ENCODE results near the gene SLC39A11. TPM values are rescaled to one million over a fixed set of nuclear protein-coding genes. Genes with fewer than 3 reads are reported as not detected.
"Not testable (repeated sequence)": the region's sequence is repeated elsewhere in the genome, so short reads cannot be mapped to it uniquely, and the experiment has no call there.

The SLC39A11 gene
- total RNA-seq, 4 donors from 2014 or later = 45.2 to 59.5 (median 49.2) TPM

GRCh38 chr17:72833128-72833765 is 259.2 kb downstream of the SLC39A11 start:
- Histone ChIP-seq H3K4me1 (no peaks in the 10 kb centered on the region), H3K27ac (no peak overlapping the region), H3K9me3 (no peaks in the 10 kb centered on the region), H3K4me3 (no peak overlapping the region), H3K27me3 (no peaks in the 10 kb centered on the region), H3K36me3 (peaks cover 15% of the 10 kb centered on the region)
- 95% methylated on average over 4 of the region's 4 CpGs for WGBS
- no peak for DNase-seq (ENCODE audit: low spot score in 2 of 2)
- no peak for TF ChIP-seq POLR2AphosphoS5 (IDR thresholded peaks at IDR 0.05)
- no peak for TF ChIP-seq CTCF (IDR thresholded peaks at IDR 0.05)

- TF ChIP-seq POLR2A (IDR thresholded peaks at IDR 0.05) = no peak
- no peak for TF ChIP-seq POLR2AphosphoS5 (IDR thresholded peaks at IDR 0.05)
- TF ChIP-seq EP300 (IDR thresholded peaks at IDR 0.05) = no peak
- TF ChIP-seq CTCF (IDR thresholded peaks at IDR 0.05) = no peak
- no peaks in the 10 kb centered on the region for H3K27me3 ChIP-seq
- no peak overlapping the region for H3K27ac ChIP-seq
- no peaks in the 10 kb centered on the region for H3K9me3 ChIP-seq
- H3K4me1 ChIP-seq = no peaks in the 10 kb centered on the region
- peaks cover 15% of the 10 kb centered on the region for H3K36me3 ChIP-seq
- DNase-seq (ENCODE audit: low spot score in 2 of 2) = no peak
- no peak overlapping the region for H3K4me3 ChIP-seq
- 69% methylated on average over 6 of the region's 6 CpGs for WGBS
These were observed 260.2 kb downstream of the SLC39A11 start for GRCh38 chr17:72832306-72832705.

- no peaks in the 10 kb centered on the region for H3K4me1 ChIP-seq
- peaks cover 10% of the 10 kb centered on the region for H3K36me3 ChIP-seq
- TF ChIP-seq EP300 (IDR thresholded peaks at IDR 0.05) = no peak
- DNase-seq (ENCODE audit: low spot score in 2 of 2) = no peak
- 87% methylated on average over 4 of the region's 4 CpGs for WGBS
- H3K9me3 ChIP-seq = peaks cover 6% of the 10 kb centered on the region
- no peak overlapping the region for H3K27ac ChIP-seq
- H3K27me3 ChIP-seq = no peaks in the 10 kb centered on the region
- H3K4me3 ChIP-seq = no peak overlapping the region
These were observed 262.6 kb downstream of the SLC39A11 start for GRCh38 chr17:72829883-72830282.

GRCh38 chr17:72826602-72827001 is 265.9 kb downstream of the SLC39A11 start:
- TF ChIP-seq POLR2A (IDR thresholded peaks at IDR 0.05) (no peak), EP300 (IDR thresholded peaks at IDR 0.05) (no peak), CTCF (IDR thresholded peaks at IDR 0.05) (no peak)
- WGBS = 91% methylated on average over 4 of the region's 4 CpGs

GRCh38 chr17:72826059-72826458 is 266.4 kb downstream of the SLC39A11 start:
- not testable (repeated sequence) for H3K27me3 ChIP-seq; H3K27ac ChIP-seq; H3K9me3 ChIP-seq; DNase-seq (ENCODE audit: low spot score in 2 of 2); H3K4me1 ChIP-seq; H3K4me3 ChIP-seq
- H3K36me3 ChIP-seq = peaks cover 13% of the 10 kb centered on the region
- WGBS = 86% methylated on average over 2 of the region's 2 CpGs

More at GRCh38 chr17:72826602-72827001, 265.9 kb downstream of the SLC39A11 start:
- no peak overlapping the region for H3K4me3 ChIP-seq
- peaks cover 8% of the 10 kb centered on the region for H3K9me3 ChIP-seq
- DNase-seq (ENCODE audit: low spot score in 2 of 2) = no peak
- peaks cover 13% of the 10 kb centered on the region for H3K36me3 ChIP-seq
- no peaks in the 10 kb centered on the region for H3K27me3 ChIP-seq
- no peaks in the 10 kb centered on the region for H3K4me1 ChIP-seq
- no peak overlapping the region for H3K27ac ChIP-seq

- Histone ChIP-seq H3K27me3 (no peaks in the 10 kb centered on the region), H3K36me3 (peaks cover 13% of the 10 kb centered on the region), H3K4me3 (no peak overlapping the region), H3K27ac (no peak overlapping the region), H3K4me1 (no peaks in the 10 kb centered on the region), H3K9me3 (peaks cover 8% of the 10 kb centered on the region)
- TF ChIP-seq POLR2AphosphoS5 (IDR thresholded peaks at IDR 0.05) = no peak
- no peak for TF ChIP-seq CTCF (IDR thresholded peaks at IDR 0.05)
- TF ChIP-seq EP300 (IDR thresholded peaks at IDR 0.05) = no peak
- no peak for TF ChIP-seq POLR2A (IDR thresholded peaks at IDR 0.05)
- no peak for DNase-seq (ENCODE audit: low spot score in 2 of 2)
- 50% methylated on average over 1 of the region's 1 CpG for WGBS
These were observed 267.3 kb downstream of the SLC39A11 start for GRCh38 chr17:72825218-72825617.

GRCh38 chr17:72824267-72824666 is 268.2 kb downstream of the SLC39A11 start:
- H3K36me3 ChIP-seq = peaks cover 13% of the 10 kb centered on the region
- not testable (repeated sequence) for H3K9me3 ChIP-seq
- WGBS = 98% methylated on average over 4 of the region's 4 CpGs

More at GRCh38 chr17:72824267-72824666, 268.2 kb downstream of the SLC39A11 start:
- H3K27me3 ChIP-seq; H3K4me1 ChIP-seq; DNase-seq (ENCODE audit: low spot score in 2 of 2); H3K27ac ChIP-seq; H3K4me3 ChIP-seq: not testable (repeated sequence)
